GM19099 (cell line): ENCODE data around the gene SMPD3.

Experiments
- POLR2A ChIP-seq: IDR thresholded peaks from 3 replicates; pipeline ENCODE4 v1.6.1; 2011; ENCODE audit warnings: low read depth; ENCODE audit not compliant: insufficient read length; ENCODE audit errors: extremely low read depth

SMPD3 gene

DNA sequence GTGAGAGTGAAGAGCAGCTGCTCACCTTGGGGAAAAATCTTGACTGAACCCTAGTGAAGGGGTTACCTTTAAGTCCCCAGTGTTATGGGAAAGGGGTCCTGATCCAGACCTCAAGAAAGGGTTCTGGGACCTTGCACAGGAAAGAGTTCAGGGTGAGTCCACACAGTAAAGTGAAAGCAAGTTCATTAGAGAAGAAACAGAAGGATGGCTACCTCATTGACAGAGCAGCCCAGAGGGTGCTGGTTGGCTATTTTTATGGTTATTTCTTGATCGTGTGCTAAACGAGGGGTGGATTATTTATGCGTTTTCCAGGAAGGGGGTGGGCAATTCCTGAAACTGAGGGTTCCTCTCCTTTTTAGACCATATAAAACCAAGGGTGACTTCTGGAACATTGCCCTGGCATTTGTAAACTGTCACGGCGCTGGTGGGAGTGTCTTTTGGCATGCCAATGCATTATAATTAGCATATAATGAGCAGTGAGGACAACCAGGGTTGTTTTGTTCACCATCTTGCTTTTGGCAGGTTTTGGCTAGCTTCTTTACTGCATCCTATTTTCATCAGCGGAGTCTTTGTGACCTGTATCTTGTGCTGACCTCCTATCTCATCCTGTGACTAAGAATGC lies 58.4 kb downstream of the SMPD3 start:
- TF ChIP-seq POLR2A = no peak

DNA sequence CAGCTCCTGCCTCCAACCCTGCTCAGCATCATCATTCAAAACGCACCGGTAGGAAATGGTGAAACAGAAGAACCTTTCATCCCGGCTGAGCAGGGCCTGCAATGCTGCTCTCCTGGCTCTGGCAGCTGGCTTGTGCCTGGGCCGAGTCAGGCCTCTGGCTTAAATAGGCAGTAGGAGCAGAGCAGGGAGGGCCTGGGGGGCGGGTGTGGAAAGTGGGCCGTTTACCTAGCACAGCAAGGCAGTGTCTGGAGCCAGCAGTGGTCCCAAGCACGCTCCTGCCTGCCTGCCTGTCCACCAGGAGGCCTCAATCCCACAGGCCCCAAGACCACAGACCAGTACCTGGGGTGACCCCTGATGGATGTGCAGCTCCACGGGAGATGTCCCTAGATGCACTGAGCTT lies 59.3 kb downstream of the SMPD3 start:
- no peak for TF ChIP-seq POLR2A

DNA sequence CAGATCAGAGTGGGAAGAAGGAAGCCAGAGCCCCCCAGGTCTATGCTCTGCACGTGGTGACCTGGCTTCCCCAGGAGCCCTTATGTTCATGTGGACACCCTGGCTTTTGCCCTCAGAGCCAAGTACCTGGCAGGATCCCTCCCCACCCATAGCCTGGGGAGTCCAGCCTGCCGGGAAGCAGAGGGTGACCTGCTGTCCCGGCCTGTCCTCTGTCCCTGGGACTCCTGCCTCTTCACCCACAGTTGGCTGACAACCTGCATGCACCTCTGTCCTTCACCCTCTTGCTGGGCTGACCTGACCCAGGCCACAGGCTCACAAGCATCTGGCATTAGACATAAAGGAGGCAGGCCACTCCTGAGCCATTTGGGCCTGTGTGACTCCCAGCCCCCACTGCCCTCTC lies 60.2 kb downstream of the SMPD3 start:
- no peak for TF ChIP-seq POLR2A

DNA sequence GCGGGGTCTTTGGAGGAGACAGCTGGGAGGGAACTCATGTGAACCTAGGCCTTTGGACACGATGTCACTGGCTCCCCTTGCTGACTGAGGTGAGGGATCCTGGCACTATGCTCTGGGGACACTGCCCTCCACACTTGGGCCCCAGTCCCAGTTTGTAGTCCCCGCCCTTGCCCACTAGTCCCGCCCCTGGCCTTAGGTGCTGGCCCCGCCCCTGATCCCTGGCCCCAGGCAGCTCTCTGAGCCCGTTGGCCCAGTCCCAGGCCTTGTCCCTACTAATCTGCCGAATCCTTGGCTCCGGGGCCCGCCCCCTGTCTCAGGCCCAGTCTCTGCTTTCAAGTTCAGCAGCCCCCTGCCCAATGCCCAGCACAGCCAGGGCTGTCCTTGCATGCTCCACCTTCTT lies 61.0 kb downstream of the SMPD3 start:
- no peak for TF ChIP-seq POLR2A

DNA sequence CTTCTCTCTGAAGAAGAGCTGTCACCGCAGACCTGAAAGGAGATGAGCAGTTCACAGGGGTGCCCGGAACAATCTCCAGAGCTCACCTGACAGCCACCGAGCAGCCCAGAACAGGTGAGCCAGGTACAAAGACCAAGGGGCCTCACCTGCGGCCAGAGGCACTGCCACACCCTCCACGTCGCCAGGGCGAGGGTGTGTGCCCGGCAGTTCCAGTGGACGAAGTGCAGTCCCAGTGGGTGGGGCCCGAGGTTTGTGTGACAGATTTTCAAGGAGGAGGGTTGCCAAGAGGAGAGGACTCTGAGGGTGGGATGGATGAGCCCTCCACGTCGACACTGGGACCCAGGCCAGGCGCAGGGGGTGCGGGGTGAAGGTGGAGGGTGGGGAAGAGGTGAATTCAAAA lies 61.7 kb downstream of the SMPD3 start:
- TF ChIP-seq POLR2A = no peak

DNA sequence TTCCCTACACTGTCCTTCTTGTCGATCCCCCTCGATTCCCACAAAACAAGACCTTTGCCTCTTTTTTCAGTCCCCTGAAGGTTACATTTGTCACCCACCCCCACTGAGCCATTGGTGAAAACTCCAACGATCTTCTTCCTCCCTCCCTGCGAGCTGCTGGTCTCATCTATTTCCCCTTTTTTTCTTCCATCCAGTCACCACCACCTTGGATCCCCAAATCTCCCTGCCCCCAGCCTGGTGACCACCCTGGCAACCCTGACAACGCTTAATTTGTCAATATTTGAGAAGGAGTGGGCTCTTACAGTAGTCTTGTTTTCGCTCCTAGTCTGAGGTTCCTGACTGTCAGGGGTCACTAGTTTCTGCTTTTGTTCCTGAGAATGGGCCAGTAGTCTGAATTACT lies 62.9 kb downstream of the SMPD3 start:
- no peak for TF ChIP-seq POLR2A

DNA sequence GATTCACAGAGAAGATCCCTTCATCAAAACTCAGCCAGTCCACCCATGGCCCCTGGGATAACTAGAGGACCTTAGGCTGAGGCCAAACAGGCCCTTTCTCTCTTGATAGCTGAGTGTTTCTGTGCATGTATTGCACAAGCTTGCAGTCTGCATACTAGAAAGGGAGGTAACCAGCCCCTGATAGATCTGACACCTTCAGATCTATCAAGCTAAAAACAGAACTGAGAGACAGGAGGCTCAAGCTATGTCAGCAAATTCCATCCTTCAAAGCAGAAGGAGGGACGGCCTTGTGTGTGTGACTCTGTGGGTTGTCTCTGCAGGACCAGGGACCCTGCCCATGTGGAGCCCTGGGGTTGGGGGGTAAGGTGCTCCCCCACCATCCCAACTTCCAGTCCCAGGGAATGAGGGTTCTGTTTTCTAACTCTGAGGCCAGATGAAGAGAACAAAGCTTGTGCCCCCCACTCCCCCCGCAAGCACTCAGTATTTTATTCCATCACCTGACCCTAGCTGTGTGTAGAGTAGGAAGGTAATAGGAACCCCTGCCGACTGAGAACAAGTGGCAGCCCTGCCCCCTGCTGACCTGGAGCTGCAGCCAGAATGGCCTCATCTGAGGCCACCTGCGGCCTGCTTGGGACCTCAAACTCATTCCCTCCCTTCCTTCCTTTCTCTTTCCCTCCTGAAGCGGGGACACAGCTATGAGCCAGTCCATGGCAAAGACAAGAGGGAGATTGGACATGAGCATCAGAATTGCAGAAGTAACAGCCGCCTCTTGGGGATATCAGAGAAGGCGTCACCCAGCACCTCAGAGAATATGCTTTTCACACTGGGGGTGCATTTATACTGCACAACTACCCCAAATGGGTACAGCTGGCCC lies 63.8 kb downstream of the SMPD3 start:
- no peak for TF ChIP-seq POLR2A

DNA sequence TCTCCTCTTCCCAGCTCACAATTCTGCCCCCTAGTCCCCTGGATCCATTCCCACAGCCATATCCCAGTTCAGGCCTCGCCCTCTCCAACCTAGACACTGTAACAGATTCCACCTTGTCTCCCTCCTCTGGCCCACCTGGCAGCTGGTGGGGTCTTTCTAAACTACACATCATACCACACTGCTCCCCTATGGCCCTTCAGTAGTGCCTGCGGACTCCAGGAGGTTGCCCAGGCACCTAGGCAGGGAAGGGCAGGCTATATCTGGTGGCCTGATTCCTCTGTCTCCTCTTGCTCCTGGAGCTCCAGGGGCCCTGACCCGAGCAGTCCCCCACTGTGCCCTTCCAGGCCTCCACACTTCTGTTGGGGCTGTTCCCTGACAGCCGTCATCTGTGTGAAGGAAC lies 64.5 kb downstream of the SMPD3 start:
- TF ChIP-seq POLR2A = no peak

DNA sequence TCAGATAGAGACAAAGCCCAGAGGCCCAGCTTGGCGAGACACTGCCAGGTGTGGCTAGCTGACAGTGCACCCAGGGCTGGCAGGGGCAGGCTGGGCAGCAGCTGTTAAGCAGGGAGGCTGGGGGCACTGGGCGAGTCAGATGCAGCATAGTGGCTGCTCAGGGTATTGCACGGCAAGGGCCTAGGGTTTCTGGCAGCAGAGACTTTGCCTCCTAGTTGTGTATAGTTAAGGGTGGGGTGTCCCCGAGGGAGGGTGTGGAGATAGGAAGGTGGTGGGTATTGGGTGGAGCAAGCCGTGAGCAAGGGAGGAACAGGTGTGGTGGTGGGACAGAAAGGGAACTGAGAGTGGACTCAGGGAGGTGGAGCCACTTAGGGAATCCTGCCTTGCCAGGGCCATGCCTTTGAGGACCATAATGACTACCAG lies 66.0 kb downstream of the SMPD3 start:
- TF ChIP-seq POLR2A = no peak

DNA sequence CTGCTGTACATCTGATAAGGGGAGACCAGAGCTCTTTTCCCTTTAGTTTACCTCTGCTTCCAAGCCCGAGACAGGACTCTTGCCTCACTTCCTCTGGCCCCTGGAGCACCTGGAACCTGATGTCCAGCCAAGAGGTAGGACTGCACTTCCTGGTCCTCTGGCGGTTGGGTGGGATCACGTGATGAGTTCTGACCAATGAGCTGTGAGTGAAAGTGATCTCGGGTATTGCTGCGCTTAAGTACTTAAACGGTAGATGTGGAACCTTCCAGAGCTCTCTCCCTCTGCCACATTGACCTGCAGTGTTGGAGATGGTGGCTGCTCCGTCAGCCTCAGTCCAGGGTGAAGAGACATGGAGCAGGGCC lies 67.0 kb downstream of the SMPD3 start:
- no peak for TF ChIP-seq POLR2A

DNA sequence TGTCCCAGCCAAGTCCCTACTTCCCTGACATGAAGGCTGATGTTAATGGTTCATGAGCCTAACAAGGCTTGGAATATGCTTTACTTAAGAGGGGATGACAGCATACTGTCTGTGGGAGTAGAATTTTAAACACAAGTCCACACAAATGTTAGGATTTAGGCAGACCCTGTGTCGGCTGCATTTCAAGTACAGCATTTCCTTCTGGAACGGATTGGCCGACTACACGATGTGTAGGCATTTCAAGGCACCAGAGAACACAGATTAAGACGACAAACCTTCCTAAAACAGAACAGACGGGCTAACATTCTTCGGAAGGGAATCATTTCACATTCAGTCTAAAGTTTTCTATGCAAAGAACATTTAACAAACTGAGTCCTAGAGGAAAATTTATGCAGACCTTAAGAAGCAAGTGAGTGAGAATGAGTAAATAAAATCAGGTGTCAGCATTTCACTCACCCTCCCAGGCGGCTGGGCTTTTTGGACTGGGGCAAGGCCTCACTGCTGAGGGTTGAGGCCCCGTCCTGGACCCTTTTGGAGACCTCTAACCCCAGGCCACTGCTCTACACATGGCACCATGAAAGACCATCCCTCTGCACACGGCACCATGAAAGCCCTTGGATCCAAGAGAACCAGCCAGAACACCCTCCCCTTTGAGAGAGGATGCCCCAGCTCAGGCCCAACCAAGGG lies 67.5 kb downstream of the SMPD3 start:
- no peak for TF ChIP-seq POLR2A

DNA sequence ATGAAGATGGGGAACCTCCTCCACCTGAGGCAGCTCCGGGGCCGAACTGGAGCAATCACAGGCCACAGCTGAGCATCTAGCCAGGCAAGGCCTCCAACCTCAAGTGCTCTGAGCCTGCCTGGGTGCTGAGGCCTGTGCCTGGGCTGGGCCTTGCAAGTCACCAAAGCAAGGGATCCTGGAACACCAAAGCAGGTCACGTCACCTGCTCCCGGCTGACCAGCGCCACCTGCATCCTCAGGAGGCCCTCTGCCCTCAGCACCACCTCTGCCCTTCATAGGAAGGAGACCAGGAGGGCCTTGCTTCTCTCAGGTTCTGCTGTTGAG lies 68.0 kb downstream of the SMPD3 start:
- no peak for TF ChIP-seq POLR2A

DNA sequence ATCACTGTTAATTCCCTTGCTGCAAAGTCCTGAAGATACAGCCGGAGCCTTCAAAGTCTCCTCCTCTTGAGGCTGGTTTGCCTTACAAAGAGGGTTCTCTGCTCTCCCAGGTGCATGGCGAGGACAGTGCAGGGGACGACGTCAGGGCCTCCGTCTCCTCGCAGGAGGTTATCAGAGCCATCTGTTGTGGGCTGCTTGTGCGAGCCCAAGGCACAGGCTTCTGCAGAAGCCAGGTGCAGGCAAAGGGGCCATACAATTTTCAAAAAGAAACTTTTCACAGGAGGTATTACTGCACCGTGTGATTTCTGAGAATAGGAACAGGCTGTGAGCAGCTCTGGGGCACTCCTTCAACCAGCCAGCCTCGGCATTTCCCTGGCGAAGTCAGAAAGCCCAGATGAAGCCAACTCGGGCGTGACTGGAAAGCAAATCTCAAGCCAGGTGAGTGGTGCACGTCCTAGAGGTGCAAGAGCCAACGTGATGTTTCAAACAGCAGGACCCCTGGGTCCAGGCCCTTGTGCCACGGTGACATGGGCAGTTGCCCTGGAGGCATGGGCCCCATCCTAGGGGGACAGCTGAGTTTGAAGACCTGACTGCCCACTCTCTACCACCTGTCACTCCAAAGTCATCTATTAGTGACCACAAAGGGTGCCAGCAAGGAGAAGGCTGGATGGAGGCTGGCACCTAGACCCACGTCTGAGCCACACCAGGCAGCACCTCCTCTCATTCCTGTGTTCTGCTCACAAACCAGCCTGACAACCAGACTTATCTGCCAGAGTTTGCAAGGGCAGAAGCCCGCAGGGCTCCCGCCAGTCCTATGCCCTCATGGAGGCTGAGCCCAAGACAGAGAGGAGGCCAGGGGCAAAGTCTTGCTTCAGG lies 68.6 kb downstream of the SMPD3 start:
- no peak for TF ChIP-seq POLR2A

DNA sequence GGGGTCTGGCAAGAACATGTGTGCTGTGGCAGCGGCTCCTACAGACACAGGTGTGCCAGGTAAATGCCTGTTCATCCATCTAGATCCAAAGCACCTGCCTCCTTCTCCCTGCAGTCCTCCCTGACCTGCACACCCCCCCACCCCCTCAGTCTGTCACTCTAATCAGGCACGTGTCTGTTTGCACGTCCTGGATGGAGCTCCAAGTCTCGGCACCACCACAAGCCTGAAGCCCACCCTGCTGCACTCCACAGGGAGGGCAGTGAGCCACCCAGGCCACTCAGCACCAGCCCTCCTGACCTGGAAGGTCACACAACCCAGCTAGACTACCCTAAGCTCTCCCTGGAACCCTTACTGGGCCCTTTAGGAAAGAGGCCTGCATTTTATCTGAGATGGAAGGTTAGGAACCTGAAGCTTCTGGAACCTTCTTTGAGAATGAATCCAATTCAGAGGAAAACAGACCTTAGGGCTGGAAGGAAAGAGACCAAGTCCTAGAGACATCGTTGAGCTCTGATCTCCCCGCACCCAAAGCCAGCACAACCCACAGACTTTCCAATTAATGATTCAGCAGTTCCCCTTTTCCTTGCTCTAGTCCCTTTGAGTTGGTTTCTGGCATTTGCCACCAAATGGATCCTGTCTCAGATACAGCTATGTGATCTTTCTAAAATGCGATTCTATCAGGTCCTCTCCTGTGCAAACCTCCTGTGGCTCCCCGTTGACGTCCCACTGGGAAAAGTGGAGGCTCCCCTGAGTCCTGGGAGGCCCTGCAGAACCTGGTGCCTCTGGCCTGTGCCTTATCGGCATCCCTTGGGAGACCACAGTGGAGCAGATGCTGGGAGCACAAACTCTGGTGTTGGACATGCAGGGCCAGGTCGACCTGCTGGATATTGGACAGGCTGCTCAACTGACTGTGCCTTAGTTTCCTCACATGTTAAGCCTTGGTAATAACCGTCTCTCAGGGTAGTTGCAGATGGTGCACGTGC lies 69.6 kb downstream of the SMPD3 start:
- no peak for TF ChIP-seq POLR2A
